H9 (cell line): ENCODE results near the gene ABHD16A. TPM values are rescaled to one million over a fixed set of nuclear protein-coding genes. Genes with fewer than 3 reads are reported as not detected.

Experiments used
- DNase-seq: peaks from one replicate; pipeline ENCODE4 v3.0.0-alpha.2; 2017
- H2AFZ ChIP-seq: one replicate; pipeline ENCODE4 v1.6.1; 2013; ENCODE audit warnings: mild to moderate bottlenecking, low read length, control low read depth, moderate library complexity
- H2AK5ac ChIP-seq: 2 replicates; pipeline ENCODE4 v1.6.1; 2013; ENCODE audit warnings: low read length, control low read depth, mixed read lengths; ENCODE audit not compliant: insufficient read length
- H2BK120ac ChIP-seq: one replicate; pipeline ENCODE4 v1.6.1; 2013; ENCODE audit warnings: low read depth, mild to moderate bottlenecking, low read length, control low read depth, inconsistent platforms; ENCODE audit not compliant: poor library complexity, severe bottlenecking
- H2BK12ac ChIP-seq: 2 replicates; pipeline ENCODE4 v1.6.1; 2013; ENCODE audit warnings: low read length, control low read depth, mixed read lengths, low read depth; ENCODE audit not compliant: insufficient read length
- H2BK15ac ChIP-seq: 2 replicates; pipeline ENCODE4 v1.6.1; 2013; ENCODE audit warnings: low read depth, low read length, control low read depth
- H2BK20ac ChIP-seq: one replicate; pipeline ENCODE4 v1.6.1; 2013; ENCODE audit warnings: low read depth, mild to moderate bottlenecking, low read length, control low read depth, inconsistent platforms; ENCODE audit not compliant: poor library complexity, severe bottlenecking
- H2BK5ac ChIP-seq: 2 replicates; pipeline ENCODE4 v1.6.1; 2013; ENCODE audit warnings: low read length, control low read depth, mixed read lengths; ENCODE audit not compliant: insufficient read length
- H3K14ac ChIP-seq: 2 replicates; pipeline ENCODE4 v1.6.1; 2013; ENCODE audit warnings: low read length, control low read depth; ENCODE audit not compliant: insufficient read depth
- H3K18ac ChIP-seq: 2 replicates; pipeline ENCODE4 v1.6.1; 2013; ENCODE audit warnings: low read depth, mild to moderate bottlenecking, mixed read lengths, low read length, control low read depth; ENCODE audit not compliant: insufficient read length
- H3K23ac ChIP-seq: 2 replicates; pipeline ENCODE4 v1.6.1; 2013; ENCODE audit warnings: low read length, control low read depth, mixed read lengths, low read depth; ENCODE audit not compliant: insufficient read length
- H3K23me2 ChIP-seq: 2 replicates; pipeline ENCODE4 v1.6.1; 2013; ENCODE audit warnings: low read depth, mild to moderate bottlenecking, mixed read lengths, low read length, control low read depth; ENCODE audit not compliant: insufficient read length, poor library complexity, severe bottlenecking
- H3K27ac ChIP-seq: 2 replicates; pipeline ENCODE4 v1.5.1; 2013; ENCODE audit warnings: low read length, control low read depth, mixed read lengths, low read depth; ENCODE audit not compliant: insufficient read length
- H3K27me3 ChIP-seq: 2 replicates; pipeline ENCODE4 v1.6.1; 2013; ENCODE audit warnings: low read length, control low read depth, inconsistent platforms; ENCODE audit not compliant: insufficient read depth
- H3K4ac ChIP-seq: 2 replicates; pipeline ENCODE4 v1.6.1; 2013; ENCODE audit warnings: low read depth, mild to moderate bottlenecking, control low read depth, inconsistent platforms, low read length, moderate library complexity
- H3K4me1 ChIP-seq: 2 replicates; pipeline ENCODE4 v1.6.1; 2013; ENCODE audit warnings: low read length, control low read depth, inconsistent platforms; ENCODE audit not compliant: insufficient read depth
- H3K4me2 ChIP-seq: 2 replicates; pipeline ENCODE4 v1.6.1; 2013; ENCODE audit warnings: low read length, control low read depth, mixed read lengths; ENCODE audit not compliant: insufficient read length, insufficient read depth
- H3K56ac ChIP-seq: 2 replicates; pipeline ENCODE4 v1.6.1; 2013; ENCODE audit warnings: low read depth, mild to moderate bottlenecking, mixed read lengths, low read length, control low read depth; ENCODE audit not compliant: insufficient read length
- H3K79me1 ChIP-seq: 2 replicates; pipeline ENCODE4 v1.6.1; 2013; ENCODE audit warnings: low read depth, mild to moderate bottlenecking, moderate library complexity, low read length, control low read depth, inconsistent platforms; ENCODE audit not compliant: insufficient read depth, poor library complexity, severe bottlenecking
- H3K79me2 ChIP-seq: 2 replicates; pipeline ENCODE4 v1.6.1; 2013; ENCODE audit warnings: low read length, control low read depth, inconsistent platforms; ENCODE audit not compliant: insufficient read depth
- H3K9ac ChIP-seq: 2 replicates; pipeline ENCODE4 v1.6.1; 2013; ENCODE audit warnings: low read length, control low read depth, mixed read lengths; ENCODE audit not compliant: insufficient read length; ENCODE audit errors: extremely low read depth
- H3K9me3 ChIP-seq: one replicate; pipeline ENCODE4 v1.6.1; 2013; ENCODE audit warnings: low read depth, low read length, inconsistent platforms; ENCODE audit not compliant: control insufficient read depth
- H3T11ph ChIP-seq: one replicate; pipeline ENCODE4 v1.6.1; 2013; ENCODE audit warnings: mild to moderate bottlenecking, low read length, control low read depth, inconsistent platforms
- H4K20me1 ChIP-seq: one replicate; pipeline ENCODE4 v1.6.1; 2013; ENCODE audit not compliant: control insufficient read depth, insufficient read length, insufficient read depth
- H4K5ac ChIP-seq: 2 replicates; pipeline ENCODE4 v1.6.1; 2013; ENCODE audit warnings: low read depth, mild to moderate bottlenecking, mixed read lengths, low read length, control low read depth; ENCODE audit not compliant: insufficient read length
- H4K8ac ChIP-seq: replicated peaks from 2 replicates; pipeline ENCODE4 v1.6.1; 2013; ENCODE audit warnings: low read length, control low read depth, mixed read lengths, low read depth; ENCODE audit not compliant: insufficient read length
- H4K91ac ChIP-seq: 2 replicates; pipeline ENCODE4 v1.6.1; 2013; ENCODE audit warnings: low read depth, mild to moderate bottlenecking, moderate library complexity, mixed read lengths, low read length, control low read depth; ENCODE audit not compliant: insufficient read length
- H3K27ac Mint-ChIP-seq, 3 experiments: 2 replicates in 2 of 3; 3 replicates in 1 of 3; pipeline ENCODE4 v1.8.0; 2020 to 2021; ENCODE audit warnings: mixed read lengths in 3 of 3, mild to moderate bottlenecking in 1 of 3, moderate library complexity in 1 of 3
- H3K27me3 Mint-ChIP-seq: 2 replicates; pipeline ENCODE4 v1.8.0; 2021; ENCODE audit warnings: low read depth, mild to moderate bottlenecking, moderate library complexity, mixed read lengths
- H3K36me3 Mint-ChIP-seq, 3 experiments: 2 replicates in 2 of 3; 3 replicates in 1 of 3; pipeline ENCODE4 v1.8.0; 2020 to 2021; ENCODE audit warnings: low read depth in 3 of 3, mixed read lengths in 3 of 3; ENCODE audit not compliant: insufficient read depth in 1 of 3
- H3K4me1 Mint-ChIP-seq, 2 experiments: 2 replicates each; pipeline ENCODE4 v1.8.0; 2020; ENCODE audit warnings: mixed read lengths in 2 of 2
- H3K4me3 Mint-ChIP-seq, 2 experiments: 2 replicates in 1 of 2; 3 replicates in 1 of 2; pipeline ENCODE4 v1.8.0; 2020 to 2021; ENCODE audit warnings: mild to moderate bottlenecking in 2 of 2, mixed read lengths in 2 of 2, moderate library complexity in 1 of 2
- H3K9me3 Mint-ChIP-seq, 2 experiments: 2 replicates in 1 of 2; 3 replicates in 1 of 2; pipeline ENCODE4 v1.8.0; 2020; ENCODE audit warnings: mild to moderate bottlenecking in 2 of 2, mixed read lengths in 2 of 2, moderate library complexity in 1 of 2
- CTCF ChIP-seq: fragments of 200-600 bp; sonication (generic); conservative IDR thresholded peaks from 3 replicates; pipeline ENCODE4 v1.8.0; 2021; ENCODE audit warnings: antibody characterized with exemption, mild to moderate bottlenecking
- WGBS: extraction: QIAGEN DNeasy Blood & Tissue Kit; methylation state at CpG from one replicate; pipeline ENCODE4 v1.1.7; 2013; ENCODE audit warnings: missing lambda C conversion rate, low lambda C conversion rate, mixed read lengths; ENCODE audit not compliant: insufficient read length; ENCODE audit errors: extremely low coverage; 5-methylcytosine and 5-hydroxymethylcytosine counted together
- long read RNA-seq: library from polyadenylated mRNA; unstranded; transcript quantifications from one replicate; pipeline ENCODE4 v2.0.0, GENCODE V29; 2020
- total RNA-seq: library from RNA; stranded (reverse); gene quantifications from 2 replicates; pipeline ENCODE4 v1.2.1, GENCODE V29; 2021

Gene ABHD16A
- 32.9 and 34.4 TPM in 2 replicates for total RNA-seq
- long read RNA-seq, transcript ABHD16A-202 (18 exons, 1,906 nt): minor isoform, 5 of 350 reads
- long read RNA-seq, transcript ABHD16A-201 (20 exons, 2,103 nt): major isoform, 274 of 350 reads
- long read RNA-seq, partial matches to known transcripts: 4 of 350 reads
- long read RNA-seq, other reads (novel, unspliced or antisense): 64 of 350 reads

GRCh38 chr6:31702819-31703716 is at the start of gene ABHD16A:
ABHD16A (minus strand) TSS chr6:31703324; CDS start chr6:31703281, 43 bp downstream.
- Histone ChIP-seq H2BK12ac (no peak within 1 kb of the TSS), H2AFZ (peak within 1 kb of the TSS; percentile 43)

More at GRCh38 chr6:31702819-31703716, at the start of gene ABHD16A:
- WGBS: no CpG with 5 or more reads among the region's 54 CpGs
- Histone ChIP-seq H3K79me2 (peaks cover 2% of the 10 kb centered on the region; the same call in 1 of the 2 replicates), H3K14ac (peak within 1 kb of the TSS; percentile 81), H3K23me2 (peaks cover 6% of the 10 kb centered on the region), H3K23ac (no peak within 1 kb of the TSS), H3K56ac (no peak within 1 kb of the TSS), H2AK5ac (no peak within 1 kb of the TSS), H3K9me3 (no peaks in the 10 kb centered on the region), H2BK20ac (no peak within 1 kb of the TSS), H4K91ac (no peak within 1 kb of the TSS), H3K79me1 (peaks cover 6% of the 10 kb centered on the region), H3K27ac (no peak within 1 kb of the TSS), H4K8ac (no peak within 1 kb of the TSS), H3K4ac (no peak within 1 kb of the TSS; the same call in 1 of the 2 replicates), H3T11ph (no peak within 1 kb of the TSS), H3K27me3 (no peaks in the 10 kb centered on the region), H4K20me1 (no peaks in the 10 kb centered on the region), H2BK15ac (no peak within 1 kb of the TSS), H2BK120ac (no peak within 1 kb of the TSS), H3K18ac (peak within 1 kb of the TSS; percentile 94), H3K9ac (peak within 1 kb of the TSS; percentile 79), H3K4me2 (peak within 1 kb of the TSS; percentile 91), H2BK5ac (no peak within 1 kb of the TSS), H4K5ac (no peak within 1 kb of the TSS), H3K4me1 (peaks cover 4% of the 10 kb centered on the region; the same call in 1 of the 2 replicates)
- Mint-ChIP-seq H3K36me3 (peaks cover 0 to 18% (median 4%) of the 10 kb centered on the region in 3 experiments; a peak in 4 of 7 replicates), H3K4me3 (peak within 1 kb of the TSS; percentile 96 to 98), H3K4me1 (peaks cover 11% of the 10 kb centered on the region in 2 experiments), H3K9me3 (no peaks in the 10 kb centered on the region; a peak in 1 of 5 replicates), H3K27me3 (peaks cover 1% of the 10 kb centered on the region; the same call in 1 of the 2 replicates), H3K27ac (peak within 1 kb of the TSS; percentile 91 to 96 (median 96))
- DNase-seq: peak; percentile 99
- no peak for TF ChIP-seq CTCF
